Effector memory CD4-positive, alpha-beta T cell (primary cell): Measurements from ENCODE around the gene SMIM22.

Experiments
- DNase-seq, 3 donors: peaks; one replicate each; pipeline ENCODE4 v3.0.0-alpha.2; 2020
- H3K27ac ChIP-seq: 2 replicates; pipeline ENCODE4 v1.7.0; 2013; ENCODE audit warnings: mild to moderate bottlenecking, low read length, moderate library complexity; ENCODE audit not compliant: insufficient read depth, poor library complexity, severe bottlenecking
- H3K27me3 ChIP-seq: replicated peaks from 2 replicates; pipeline ENCODE4 v1.7.0; 2013; ENCODE audit warnings: mild to moderate bottlenecking, low read length; ENCODE audit not compliant: insufficient read depth, control insufficient read depth, poor library complexity, severe bottlenecking
- H3K36me3 ChIP-seq: 2 replicates; pipeline ENCODE4 v1.7.0; 2013; ENCODE audit warnings: mild to moderate bottlenecking, low read length, moderate library complexity; ENCODE audit not compliant: control insufficient read depth, insufficient read depth
- H3K4me1 ChIP-seq: 2 replicates; pipeline ENCODE4 v1.7.0; 2013; ENCODE audit warnings: low read length, mild to moderate bottlenecking; ENCODE audit not compliant: control insufficient read depth, insufficient read depth, poor library complexity, severe bottlenecking
- H3K4me3 ChIP-seq: 2 replicates; pipeline ENCODE4 v1.7.0; 2013; ENCODE audit warnings: low read length, low read depth, mild to moderate bottlenecking; ENCODE audit not compliant: insufficient read depth, poor library complexity, severe bottlenecking
- H3K9me3 ChIP-seq: 2 replicates; pipeline ENCODE4 v1.7.0; 2013; ENCODE audit warnings: mild to moderate bottlenecking, low read length, moderate library complexity; ENCODE audit not compliant: control insufficient read depth

Gene SMIM22

GRCh38 chr16:4814542-4815173, 19.5 kb downstream of the SMIM22 start:
- Histone ChIP-seq H3K9me3 (no peaks in the 10 kb centered on the region), H3K27me3 (no peaks in the 10 kb centered on the region), H3K4me3 (no peak overlapping the region), H3K27ac (no peak overlapping the region), H3K36me3 (peaks cover 58% of the 10 kb centered on the region), H3K4me1 (no peaks in the 10 kb centered on the region)
- DNase-seq: no peak

DNA sequence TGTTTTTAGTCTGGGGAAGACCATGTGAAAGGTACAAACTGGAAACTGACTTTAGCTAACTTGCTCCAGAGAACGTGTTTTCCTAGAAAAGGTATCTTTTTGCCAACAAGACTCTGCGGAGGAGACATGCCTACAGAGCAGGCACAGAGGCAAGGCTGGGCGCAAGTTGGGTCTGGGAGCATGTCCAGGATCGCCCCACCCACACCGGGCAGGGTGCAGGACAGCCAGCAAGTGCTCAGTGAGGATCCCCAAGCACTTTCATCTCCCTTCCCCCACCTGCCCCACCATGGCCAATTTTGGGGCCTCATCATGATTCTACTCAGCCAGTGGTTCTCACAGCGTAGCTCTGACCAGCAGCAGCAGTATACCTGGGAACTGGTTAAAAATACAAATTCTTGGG, 25.5 kb downstream of the SMIM22 start:
- Histone ChIP-seq H3K4me1 (no peaks in the 10 kb centered on the region), H3K9me3 (no peaks in the 10 kb centered on the region), H3K27me3 (no peaks in the 10 kb centered on the region), H3K4me3 (no peak overlapping the region), H3K36me3 (peaks cover 76% of the 10 kb centered on the region), H3K27ac (no peak overlapping the region)
- no peak for DNase-seq

DNA sequence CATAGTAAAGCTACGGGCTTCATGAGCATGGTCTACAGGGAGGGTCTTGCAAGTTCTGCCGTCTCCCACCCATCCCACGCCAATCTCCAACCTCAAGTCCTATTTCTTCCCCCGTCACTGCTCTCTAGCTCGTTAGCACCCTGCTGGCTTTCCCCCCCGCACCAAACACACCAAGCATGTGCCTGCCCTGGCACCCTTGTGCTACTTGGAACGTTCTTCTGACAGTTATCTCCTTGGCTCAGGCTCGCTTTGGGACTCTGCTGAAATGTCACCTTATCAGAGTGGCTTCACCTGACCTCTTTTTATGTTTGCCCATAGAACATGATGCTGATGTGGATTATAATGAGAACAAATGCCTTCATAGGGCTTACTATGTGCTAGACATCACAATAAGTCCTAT, 30.0 kb downstream of the SMIM22 start:
- Histone ChIP-seq H3K4me3 (no peak overlapping the region), H3K36me3 (peaks cover 82% of the 10 kb centered on the region), H3K27ac (no peak overlapping the region)

DNA sequence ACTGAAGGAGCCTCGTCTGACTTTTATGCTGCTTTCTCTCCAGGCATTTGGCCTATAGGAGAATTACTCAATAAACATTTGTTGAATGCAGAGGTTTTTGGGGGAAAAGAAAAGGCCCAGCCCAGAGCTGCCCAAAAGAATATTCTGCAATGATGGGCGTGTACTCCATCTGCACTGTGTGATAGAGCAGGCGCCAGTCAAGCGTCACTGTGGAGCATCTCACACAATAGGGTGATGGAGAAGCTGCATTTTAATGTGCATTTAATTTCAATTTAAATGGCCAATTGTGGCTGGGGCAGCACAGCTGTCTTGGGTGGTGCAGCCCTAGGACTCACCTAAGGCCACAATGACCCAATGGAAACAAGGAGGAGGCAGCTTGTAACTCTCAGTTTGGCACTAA, 31.4 kb downstream of the SMIM22 start:
- no peaks in the 10 kb centered on the region for H3K27me3 ChIP-seq
- H3K9me3 ChIP-seq: no peaks in the 10 kb centered on the region
- H3K4me1 ChIP-seq: no peaks in the 10 kb centered on the region
- H3K4me3 ChIP-seq: no peak overlapping the region
- H3K36me3 ChIP-seq: peaks cover 82% of the 10 kb centered on the region
- DNase-seq: no peak
- H3K27ac ChIP-seq: no peak overlapping the region

More for the DNA sequence above, 30.0 kb downstream of the SMIM22 start:
- no peak for DNase-seq
- H3K9me3 ChIP-seq: no peaks in the 10 kb centered on the region
- no peaks in the 10 kb centered on the region for H3K4me1 ChIP-seq
- no peaks in the 10 kb centered on the region for H3K27me3 ChIP-seq

DNA sequence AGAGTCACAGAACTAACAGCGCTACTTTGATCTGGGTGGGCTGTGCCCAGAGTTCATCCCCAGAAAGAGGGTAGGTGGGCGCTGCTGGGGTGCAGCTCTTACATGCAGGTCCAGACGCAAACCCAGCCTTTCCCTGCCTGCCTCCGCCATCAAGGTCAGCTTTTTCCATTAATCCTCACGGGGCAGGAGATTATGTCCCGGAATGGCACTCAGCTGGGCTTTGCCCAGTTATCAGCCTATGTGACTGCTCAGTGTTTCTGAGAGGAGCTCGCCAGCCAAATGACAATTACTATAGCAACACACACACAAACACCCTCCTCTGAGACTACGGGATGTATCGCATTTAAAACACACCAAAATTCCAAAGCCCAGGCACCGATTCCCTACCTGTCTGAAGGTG, 31.8 kb downstream of the SMIM22 start:
- no peak overlapping the region for H3K4me3 ChIP-seq
- no peak overlapping the region for H3K27ac ChIP-seq
- DNase-seq: no peak
- no peaks in the 10 kb centered on the region for H3K9me3 ChIP-seq
- H3K36me3 ChIP-seq: peaks cover 83% of the 10 kb centered on the region
- H3K4me1 ChIP-seq: no peaks in the 10 kb centered on the region
- no peaks in the 10 kb centered on the region for H3K27me3 ChIP-seq

DNA sequence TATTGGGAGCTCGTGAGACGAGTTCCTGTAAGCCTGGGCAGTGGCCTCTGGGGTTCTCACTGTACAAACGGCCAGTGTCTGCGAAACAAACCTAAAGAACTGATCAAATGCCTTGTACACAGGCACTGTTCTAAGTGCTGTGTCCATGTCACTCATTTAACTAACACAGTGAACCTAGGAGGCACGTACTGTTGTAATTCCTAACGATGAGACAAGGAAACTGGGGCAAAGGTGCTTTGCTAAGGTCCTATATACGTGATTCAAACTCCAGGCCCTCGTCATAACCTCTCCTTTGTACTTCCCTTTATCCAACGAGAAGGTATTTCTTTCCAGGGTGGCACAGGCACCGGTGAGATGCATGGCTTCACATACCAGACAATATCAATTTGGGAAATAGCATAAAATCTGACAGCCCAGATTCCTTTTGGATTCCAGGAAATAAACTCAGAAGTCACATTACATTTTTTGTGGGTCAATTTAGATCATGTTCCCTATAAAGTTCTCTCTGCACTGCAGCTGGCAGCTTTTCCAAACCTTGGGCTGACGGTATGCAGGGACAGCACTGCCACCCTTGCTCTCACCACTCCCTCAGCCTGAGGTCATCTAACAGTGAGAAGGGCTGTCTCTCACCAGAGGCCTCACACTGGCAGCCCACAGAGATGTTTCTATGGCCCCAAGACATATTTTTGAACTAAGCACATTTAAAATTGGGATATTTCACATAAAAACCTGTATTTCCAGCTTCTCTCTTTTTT, 33.6 kb downstream of the SMIM22 start:
- Histone ChIP-seq H3K27ac (no peak overlapping the region), H3K27me3 (no peaks in the 10 kb centered on the region), H3K36me3 (peaks cover 83% of the 10 kb centered on the region), H3K9me3 (no peaks in the 10 kb centered on the region), H3K4me1 (no peaks in the 10 kb centered on the region), H3K4me3 (no peak overlapping the region)
- DNase-seq: no peak

DNA sequence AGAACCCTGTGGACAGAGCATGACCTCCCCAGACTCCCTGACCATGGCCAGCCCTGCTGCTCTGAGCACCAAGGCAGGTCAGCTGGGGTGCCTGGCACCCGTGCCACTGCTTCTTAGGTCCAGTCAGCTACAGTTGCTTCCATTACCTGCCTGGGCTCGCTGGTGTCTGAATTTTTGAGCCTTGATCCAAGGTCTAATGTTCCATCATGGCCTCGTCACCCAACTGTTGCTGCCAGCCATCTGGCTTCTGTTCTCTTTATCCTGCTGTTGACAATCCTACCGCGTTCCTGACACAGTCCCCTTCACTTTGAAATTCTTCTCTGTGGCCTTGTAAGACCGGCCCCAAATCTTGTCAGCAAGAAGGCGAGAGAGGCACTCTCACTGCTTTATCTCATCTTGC, 35.2 kb downstream of the SMIM22 start:
- Histone ChIP-seq H3K27ac (no peak overlapping the region), H3K4me3 (no peak overlapping the region), H3K36me3 (peaks cover 69% of the 10 kb centered on the region), H3K27me3 (no peaks in the 10 kb centered on the region), H3K9me3 (no peaks in the 10 kb centered on the region), H3K4me1 (no peaks in the 10 kb centered on the region)
- DNase-seq: no peak

GRCh38 chr16:4831616-4832015, 36.4 kb downstream of the SMIM22 start:
- no peaks in the 10 kb centered on the region for H3K27me3 ChIP-seq
- no peak overlapping the region for H3K27ac ChIP-seq
- no peak for DNase-seq
- peaks cover 64% of the 10 kb centered on the region for H3K36me3 ChIP-seq
- H3K4me3 ChIP-seq: no peak overlapping the region
- H3K9me3 ChIP-seq: no peaks in the 10 kb centered on the region
- no peaks in the 10 kb centered on the region for H3K4me1 ChIP-seq

- Histone ChIP-seq H3K4me3 (no peak overlapping the region), H3K27me3 (no peaks in the 10 kb centered on the region), H3K9me3 (no peaks in the 10 kb centered on the region), H3K36me3 (peaks cover 53% of the 10 kb centered on the region), H3K4me1 (no peaks in the 10 kb centered on the region), H3K27ac (no peak overlapping the region)
- DNase-seq: no peak
Observed at GRCh38 chr16:4832698-4833343, 37.7 kb downstream of the SMIM22 start.

DNA sequence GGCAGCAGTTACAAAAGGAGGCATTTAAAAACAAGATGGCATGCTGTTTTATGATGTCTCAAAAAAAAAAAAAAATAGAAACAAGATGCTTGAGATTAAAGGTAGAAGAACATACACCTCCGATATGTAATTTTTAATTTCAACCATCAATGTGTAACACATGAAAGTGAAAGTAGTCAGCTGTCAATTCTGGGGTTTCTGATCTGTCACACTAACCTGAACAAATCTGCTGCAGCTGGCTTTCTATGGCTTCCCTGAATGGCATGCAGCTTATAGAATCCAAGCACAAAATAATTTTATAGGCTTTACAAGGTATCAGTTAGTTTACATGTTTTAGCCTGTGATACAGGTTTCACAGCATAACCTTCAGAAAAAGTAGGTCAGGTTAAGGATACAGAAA, 38.4 kb downstream of the SMIM22 start:
- Histone ChIP-seq H3K27ac (no peak overlapping the region), H3K27me3 (no peaks in the 10 kb centered on the region), H3K4me3 (no peak overlapping the region), H3K4me1 (no peaks in the 10 kb centered on the region), H3K36me3 (peaks cover 49% of the 10 kb centered on the region), H3K9me3 (no peaks in the 10 kb centered on the region)
- DNase-seq: no peak
